Esophagus mucosa (tissue), 1 donor: ENCODE measurements around the gene XPO6. TPM values are rescaled to one million over a fixed set of nuclear protein-coding genes. Genes with fewer than 3 reads are reported as not detected.
"Not testable (repeated sequence)": the region's sequence is repeated elsewhere in the genome, so short reads cannot be mapped to it uniquely, and the experiment has no call there.

ENCODE experiments used
- ATAC-seq: fragments of 200-7000 bp; cut with Tn5 transposase; one replicate; pipeline ENCODE4 v1.9.1; 2020
- total RNA-seq: library from RNA; stranded (reverse); gene quantifications from one replicate; pipeline ENCODE4 v1.2.4, GENCODE V29; 2023
- donor health status: DM: yes; HTN: yes; CAD: no.

XPO6 gene, protein sequence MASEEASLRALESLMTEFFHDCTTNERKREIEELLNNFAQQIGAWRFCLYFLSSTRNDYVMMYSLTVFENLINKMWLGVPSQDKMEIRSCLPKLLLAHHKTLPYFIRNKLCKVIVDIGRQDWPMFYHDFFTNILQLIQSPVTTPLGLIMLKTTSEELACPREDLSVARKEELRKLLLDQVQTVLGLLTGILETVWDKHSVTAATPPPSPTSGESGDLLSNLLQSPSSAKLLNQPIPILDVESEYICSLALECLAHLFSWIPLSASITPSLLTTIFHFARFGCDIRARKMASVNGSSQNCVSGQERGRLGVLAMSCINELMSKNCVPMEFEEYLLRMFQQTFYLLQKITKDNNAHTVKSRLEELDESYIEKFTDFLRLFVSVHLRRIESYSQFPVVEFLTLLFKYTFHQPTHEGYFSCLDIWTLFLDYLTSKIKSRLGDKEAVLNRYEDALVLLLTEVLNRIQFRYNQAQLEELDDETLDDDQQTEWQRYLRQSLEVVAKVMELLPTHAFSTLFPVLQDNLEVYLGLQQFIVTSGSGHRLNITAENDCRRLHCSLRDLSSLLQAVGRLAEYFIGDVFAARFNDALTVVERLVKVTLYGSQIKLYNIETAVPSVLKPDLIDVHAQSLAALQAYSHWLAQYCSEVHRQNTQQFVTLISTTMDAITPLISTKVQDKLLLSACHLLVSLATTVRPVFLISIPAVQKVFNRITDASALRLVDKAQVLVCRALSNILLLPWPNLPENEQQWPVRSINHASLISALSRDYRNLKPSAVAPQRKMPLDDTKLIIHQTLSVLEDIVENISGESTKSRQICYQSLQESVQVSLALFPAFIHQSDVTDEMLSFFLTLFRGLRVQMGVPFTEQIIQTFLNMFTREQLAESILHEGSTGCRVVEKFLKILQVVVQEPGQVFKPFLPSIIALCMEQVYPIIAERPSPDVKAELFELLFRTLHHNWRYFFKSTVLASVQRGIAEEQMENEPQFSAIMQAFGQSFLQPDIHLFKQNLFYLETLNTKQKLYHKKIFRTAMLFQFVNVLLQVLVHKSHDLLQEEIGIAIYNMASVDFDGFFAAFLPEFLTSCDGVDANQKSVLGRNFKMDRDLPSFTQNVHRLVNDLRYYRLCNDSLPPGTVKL
- 82.7 TPM for total RNA-seq

DNA sequence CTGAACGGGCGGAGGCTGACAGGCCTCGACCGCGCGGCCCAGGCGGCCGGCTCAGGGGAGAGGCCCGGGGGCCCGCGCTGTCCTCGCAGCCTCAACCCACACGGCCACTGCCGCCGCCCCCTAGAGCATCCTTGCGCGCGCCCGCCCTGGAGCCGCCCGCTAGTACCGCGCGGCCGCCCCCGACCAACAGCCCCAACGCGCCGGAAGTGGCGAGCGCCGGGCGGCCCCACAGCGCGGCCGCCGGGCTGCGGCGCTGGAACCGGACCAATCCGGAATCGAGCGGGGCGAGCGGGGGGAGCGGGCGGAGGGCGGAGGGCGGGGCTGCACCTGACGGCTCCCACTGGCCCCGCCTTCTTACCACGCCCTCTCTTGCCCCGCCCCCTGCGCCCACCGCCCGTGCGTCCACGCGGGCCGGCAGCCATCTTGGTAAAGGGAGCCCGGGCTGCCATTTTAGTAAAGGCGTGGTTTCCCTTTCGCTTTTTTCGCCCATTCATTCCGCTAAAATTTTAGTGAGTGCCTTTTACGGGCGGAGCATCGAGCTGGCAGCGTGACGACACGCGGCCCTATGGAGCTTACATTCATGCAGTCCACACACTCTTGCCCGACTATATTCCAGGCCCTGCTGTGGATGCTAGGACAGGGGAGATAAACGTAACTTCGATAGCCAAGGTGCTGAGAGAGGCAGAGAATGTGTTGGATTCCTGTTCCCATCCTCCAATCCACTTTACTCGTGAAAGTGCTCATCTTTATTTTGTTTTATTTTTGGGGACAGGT, at the start of gene XPO6:
Gene XPO6 (minus strand): TSS at position 208 of the 774 bp plus-strand sequence. CDS start 597 bp downstream, outside the sequence.
- ATAC-seq: peak; percentile 98

DNA sequence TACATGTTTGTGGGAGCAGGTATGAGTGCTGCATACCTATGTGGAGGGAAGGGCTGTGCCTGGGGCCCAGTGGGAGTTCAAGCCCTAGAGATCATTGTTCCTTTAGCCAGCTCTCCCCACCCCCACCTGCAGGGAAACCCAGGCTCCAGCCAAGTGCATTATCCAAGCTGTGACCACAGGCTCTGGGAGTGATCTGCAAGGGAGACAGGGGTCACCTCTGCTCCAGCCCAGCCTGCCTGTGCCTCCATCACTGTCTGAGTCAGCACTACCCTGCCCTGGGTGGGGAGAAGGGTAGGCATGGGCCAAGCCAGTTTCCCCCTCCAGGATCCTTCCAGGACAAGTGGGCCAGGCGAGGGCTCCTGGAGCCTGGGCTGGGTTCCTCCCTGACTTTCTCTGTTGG, 48.4 kb upstream of the XPO6 start:
- ATAC-seq: no peak

DNA sequence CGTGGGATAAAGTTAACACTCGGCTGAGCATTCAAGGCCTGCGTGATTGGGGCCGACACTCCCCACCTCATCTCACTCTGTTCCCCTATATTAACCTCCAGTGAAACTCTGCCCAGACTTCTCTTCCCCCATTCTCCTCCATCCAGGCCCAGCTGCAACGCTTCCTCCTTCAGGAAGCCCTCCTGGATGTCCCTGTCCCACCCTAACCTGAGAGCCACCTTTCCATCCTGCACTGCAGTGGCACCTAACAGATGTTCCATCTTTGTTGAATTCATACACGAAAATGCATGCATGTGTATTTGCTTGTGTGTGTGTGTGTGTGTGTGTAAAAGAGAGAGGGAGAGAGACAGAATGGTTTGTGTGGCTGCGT, 48.0 kb upstream of the XPO6 start:
- ATAC-seq: no peak

DNA sequence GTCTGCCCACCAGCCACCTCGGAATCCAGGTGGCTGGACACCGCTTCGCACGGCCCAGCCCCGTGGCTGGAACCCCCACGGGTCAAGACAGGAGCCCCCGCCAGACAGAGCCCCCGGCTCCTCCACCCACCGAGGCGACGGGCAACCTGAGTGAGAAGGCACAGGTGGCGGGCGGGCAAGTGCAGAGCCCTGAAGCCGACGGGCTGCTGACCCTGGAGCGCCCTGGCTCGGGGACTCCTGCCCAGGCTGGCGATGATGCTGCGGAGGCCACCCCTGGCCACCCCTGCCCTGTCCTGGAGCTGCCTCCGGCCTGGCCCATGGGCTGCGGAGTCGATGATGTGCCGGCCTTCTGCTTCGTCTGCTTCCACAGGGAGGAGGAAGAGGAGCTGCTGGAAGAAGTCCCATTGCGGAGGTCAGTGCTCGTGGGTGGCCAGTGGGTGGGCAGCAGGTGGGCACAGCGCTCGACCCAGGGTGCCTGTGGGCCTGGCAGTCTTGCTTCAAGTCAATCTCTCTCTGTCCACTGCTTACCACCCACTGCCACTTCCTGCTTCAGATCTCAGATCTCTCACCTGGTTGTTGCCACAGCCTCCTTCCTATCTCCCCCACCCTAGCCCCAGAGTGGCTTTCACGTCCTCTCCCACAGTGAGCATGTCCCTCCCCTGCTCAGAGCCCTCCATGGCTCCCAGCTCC, 47.5 kb upstream of the XPO6 start:
- ATAC-seq: no peak

DNA sequence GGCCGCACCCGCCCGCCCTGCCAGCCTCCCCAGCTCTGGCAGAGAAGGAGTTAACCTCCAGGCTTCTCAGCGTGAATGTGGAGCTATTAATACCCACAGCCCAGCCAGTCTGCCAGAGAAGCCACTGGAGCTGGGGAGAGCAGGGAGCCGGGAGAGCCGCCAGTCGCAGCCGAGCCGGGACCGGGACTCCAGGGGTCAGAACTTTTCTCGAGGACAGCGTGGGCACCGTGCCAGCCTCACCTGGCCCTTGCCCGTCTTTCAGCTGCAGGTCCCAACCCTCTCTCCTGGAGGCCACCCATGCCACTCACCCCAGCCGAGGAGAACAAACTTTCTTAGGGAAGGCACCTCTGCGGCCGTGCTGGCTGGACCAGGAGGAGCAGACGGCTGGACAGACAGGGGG, 46.8 kb upstream of the XPO6 start:
- ATAC-seq: no peak

DNA sequence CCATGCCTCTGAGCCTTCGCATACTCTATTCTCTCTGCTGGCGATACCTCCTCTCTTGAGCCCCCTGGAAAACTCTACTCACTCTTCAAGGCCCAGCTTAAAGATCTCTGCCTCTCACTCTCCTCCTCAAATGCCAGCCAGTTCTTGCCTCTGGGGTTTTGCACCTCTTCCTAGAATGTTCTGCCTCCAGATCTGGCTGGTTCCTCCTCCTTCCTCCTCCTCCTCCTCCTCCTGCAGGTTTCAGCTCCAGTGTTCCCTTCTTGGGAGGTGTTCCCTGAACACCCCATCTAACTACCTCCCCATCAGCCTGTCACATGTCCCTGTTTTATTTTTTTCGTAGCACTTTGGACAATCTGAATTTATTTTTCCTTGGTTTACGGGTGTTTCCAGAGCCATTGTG, 45.5 kb upstream of the XPO6 start:
- ATAC-seq: no peak

DNA sequence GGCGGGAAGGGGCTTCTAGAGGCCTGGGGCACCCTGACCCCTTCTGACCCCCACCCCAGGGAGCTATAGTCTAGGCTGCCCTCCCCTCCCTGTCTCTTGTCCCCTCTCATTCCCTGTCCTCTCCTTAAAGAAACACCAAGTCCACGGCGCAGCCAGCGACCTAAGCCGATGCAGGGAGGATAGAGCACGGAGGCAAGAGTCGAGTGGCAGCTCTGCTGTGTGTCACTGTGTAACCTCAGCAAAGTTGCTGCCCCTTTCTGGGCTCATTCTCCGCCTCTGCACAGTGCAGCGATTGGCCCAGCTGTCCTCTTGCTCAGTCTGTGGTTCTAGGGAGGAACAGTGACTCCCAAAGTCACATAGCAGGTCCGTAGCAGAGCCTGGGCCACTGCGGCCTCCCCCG, 44.1 kb upstream of the XPO6 start:
- ATAC-seq: no peak

DNA sequence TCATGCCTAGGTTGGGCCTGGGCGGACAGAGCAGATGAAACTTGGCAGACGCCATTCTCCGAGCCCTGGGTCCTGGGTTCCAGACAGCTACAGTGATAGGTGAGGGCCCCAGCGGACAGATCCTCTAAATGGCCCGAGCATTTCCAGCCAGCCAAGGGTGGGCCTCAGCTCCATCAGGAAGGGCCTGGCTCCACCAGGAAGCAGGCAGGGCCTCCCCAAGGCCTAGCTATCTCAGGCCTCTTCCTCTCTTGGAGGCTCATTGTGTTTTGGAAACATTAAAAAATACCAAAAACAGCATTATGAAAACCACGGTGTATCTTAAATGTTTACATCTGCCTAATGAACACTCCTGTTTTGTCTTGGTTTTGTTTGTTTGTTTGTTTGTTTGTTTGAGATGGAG, 42.4 kb upstream of the XPO6 start:
- ATAC-seq: no peak

DNA sequence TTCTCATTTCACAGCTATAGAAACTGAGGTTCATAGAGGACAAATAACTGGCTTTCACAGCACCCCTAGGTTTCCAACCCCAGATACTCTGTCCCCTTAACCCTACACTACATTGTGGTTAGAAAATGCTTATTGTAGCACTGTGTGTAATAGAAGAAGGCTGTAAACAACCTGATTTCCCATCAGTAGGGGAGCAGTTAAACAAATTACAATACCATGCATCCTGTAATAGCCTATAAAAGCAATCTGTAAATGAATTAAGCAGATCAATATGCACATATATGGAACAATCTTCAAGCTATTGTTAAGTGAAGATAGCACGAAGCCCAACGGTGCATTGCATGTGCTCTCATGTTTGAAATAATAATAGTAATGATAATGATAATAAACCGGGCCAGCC, 39.2 kb upstream of the XPO6 start:
- no peak for ATAC-seq

DNA sequence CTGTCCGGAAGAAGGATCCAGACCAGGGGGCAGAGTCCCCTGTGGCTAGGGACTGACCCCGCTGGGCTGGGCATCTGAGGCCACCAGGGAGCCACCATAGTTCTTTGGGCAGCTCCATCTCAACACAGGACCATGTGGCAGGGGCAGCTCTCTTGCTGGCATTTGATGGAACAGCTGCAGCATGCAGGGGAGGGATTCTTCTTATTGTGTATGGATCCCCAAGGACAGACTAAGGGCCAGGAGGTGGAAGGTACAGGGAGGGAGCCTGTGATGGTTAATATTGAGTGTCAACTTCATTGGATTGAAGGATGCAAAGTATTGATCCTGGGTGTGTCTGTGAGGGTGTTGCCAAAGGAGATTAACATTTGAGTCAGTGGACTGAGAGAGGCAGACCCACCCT, 37.7 kb upstream of the XPO6 start:
- not testable (repeated sequence) for ATAC-seq

DNA sequence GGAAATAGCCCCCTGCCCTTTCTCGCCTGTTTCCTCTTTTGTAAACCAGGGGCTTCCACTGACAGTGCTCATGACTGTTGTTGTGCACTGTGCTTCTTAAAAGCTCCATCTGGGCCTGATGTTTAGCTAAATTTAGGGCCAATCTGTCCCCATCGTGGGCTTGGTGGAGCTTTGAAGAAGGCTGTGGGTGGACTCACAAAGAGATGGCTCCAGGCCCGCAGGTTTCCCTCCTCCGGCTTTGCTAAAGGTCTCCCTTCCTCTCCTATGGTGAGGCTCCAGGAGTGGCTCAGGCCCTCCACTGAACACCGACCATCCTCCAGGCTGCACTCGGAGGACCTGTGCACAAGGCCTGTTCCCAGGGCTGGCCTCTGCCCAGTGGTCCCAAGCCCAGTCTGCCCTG, 30.2 kb upstream of the XPO6 start:
- no peak for ATAC-seq

DNA sequence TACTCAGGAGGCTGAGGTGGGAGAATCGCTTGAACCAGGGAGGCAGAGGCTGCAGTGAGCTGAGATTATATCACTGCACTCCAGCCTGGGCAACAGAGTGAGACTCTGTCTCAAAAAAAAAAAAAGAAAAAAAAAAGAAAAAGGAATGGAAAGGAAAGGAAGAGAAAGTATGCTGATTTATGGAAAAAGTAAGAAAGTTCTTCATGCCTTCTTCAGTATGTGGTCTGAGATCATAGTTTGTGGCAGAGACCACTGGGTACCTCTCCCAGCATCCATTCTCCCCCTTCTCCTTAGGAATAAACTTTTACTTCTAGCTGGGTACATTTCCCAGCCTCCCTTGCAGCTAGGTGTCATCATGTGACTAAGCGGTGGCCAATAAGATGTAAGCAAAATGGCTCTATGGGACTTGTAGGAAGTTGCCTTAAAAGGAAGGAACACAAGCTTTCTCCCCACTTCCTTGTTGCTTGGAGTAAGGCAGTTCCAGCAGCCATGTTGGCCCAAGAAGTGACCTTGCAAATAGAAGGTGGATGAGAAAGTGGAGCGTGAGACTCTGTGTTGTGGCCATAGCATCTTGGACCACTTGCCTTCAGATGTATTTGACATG, 26.1 kb upstream of the XPO6 start:
- ATAC-seq: no peak

DNA sequence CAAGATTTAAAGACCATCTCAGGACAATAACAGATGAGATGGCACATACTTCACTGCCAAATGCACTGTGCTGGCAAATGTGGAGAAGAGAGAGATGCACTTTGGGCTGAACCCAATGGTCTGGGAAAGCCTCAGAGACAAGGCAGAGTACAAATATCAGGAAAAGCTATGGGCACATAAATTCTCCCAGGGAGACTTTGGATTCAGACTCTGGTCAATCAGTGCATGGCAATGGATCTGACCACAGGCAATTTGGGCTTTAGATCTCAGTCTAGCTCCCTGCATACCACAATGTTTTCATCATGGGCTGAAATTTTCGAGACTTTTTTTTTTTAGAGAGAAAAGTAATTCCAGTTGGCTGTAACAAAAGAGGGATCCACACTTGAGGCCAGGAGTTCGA, 20.0 kb upstream of the XPO6 start:
- no peak for ATAC-seq

DNA sequence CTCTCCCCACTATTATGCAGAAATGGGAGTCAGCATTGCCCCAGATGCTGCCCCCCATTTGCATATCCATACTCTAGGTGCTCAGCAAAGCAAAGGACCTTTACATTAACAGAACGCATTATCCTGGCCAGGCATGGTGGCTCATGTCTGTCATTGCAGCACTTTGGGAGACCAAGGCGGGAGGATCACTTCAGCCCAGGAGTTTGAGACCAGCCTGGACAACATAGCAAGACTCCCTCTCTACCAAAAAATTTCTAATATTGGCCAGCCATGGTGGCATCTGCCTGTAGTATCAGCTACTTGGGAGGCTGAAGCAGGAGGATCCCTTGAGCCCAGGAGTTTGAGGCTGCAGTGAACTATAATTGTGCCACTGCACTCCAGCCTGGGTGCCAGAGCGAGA, 12.1 kb upstream of the XPO6 start:
- ATAC-seq: not testable (repeated sequence)

DNA sequence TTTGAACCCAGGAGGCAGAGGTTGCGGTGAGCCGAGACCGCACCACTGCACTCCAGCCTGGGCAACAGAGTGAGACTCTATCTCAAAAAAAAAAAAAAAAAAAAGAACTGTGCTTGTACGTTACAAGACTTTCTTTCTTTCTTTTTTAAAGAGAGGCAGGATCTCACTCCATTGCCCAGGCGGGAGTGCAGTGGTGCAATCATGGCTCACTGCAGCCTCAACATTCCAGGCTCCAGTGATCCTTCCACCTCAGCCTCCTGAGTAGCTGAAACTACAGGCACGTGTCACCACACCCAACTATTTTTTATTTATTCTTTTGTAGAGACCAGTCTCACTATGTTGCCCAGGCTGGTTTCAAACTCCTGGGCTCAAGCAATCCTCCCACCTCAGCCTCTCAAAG, 8.0 kb upstream of the XPO6 start:
- not testable (repeated sequence) for ATAC-seq

DNA sequence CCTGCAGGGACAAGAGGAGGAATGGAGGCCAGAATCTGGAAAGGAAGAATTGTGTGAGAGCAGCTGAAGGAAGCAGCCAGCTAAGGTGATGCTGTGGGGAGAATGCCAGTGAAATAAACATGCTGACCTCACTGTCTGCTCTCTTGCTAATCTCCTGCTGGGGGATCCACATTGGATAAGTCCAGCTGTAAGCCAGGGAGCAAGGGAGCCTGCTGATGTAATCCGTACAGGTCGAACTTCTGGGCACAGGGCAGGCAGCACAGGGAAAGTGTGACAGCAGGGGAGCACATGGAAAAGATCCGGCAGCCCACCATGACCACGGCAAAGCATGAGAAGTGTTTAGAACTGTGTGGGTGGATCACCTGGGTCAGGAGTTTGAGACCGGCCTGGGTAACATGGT, 7.5 kb upstream of the XPO6 start:
- no peak for ATAC-seq

DNA sequence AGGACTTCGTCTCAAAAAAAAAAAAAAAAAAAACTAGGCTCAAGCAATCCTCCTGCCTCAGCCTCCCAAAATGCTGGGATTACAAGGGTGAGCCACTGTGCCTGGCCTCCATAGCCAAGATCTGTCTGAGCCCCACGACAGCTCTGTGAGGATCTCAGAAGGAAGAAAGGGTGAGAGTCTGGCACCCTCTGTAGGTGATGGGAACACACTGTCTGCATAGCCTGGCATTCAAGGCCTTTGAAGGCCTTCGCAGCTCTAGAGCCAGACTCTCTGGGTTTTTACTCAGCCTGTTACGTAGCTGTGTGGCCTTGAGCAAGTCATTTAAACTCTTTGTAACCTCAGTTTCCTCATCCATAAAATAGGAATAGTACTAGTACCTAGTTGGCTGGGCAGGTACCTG, 6.3 kb upstream of the XPO6 start:
- peak; percentile 82 for ATAC-seq

DNA sequence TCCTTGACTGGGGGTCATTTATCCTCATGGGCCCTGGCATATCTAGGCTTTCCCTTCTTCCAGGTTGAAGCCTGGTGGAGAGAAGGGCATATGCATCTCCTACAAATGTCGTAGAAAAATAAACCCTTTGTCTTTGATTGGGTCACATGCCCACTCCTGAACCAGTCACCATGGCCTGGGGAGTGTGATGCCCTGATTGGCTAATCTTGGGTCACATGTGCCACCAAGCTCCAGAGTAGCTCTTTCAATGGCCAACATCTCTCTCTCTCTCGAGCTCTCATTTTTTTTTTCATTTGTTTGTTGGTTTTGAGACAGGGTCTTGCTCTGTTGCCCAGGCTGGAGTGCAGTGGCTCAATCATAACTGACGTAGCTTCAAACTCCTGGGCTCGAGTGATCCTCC, 5.6 kb upstream of the XPO6 start:
- ATAC-seq: no peak

DNA sequence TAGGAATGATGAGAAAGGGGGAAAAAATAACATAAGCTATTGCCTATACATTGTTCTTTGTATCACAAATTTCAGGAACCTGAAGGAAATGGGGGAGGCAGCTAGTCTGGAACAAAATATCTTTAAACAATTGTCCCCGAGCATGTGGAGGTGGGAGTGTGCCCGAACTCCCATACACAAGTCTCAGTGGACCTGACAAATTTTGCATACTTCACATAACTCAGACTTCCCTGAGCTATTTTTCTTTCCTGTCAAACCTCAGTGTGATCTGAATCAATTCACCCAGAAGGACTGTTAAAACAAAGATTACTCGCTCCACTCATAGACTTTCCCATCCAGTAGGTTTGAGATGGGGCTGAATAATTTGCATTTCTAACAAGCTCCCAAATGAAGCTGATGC, 1.6 kb upstream of the XPO6 start:
- no peak for ATAC-seq

DNA sequence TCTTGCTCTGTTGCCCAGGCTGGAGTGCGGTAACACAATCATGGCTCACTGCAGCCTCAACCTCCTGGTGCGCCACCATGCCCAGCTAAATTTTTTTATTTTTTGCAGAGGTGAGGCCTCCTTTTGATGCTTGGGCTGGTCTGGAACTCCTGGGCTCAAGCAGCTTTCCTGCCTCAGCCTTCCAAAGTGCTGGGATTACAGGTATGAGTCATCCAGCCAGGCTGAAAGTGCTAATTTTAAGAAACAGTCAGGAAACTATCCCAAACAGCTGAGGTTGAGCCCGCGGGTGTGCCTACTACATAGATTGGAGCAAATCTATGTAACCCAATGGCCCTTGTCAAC, 738 bp upstream of the XPO6 start:
- ATAC-seq: no peak

DNA sequence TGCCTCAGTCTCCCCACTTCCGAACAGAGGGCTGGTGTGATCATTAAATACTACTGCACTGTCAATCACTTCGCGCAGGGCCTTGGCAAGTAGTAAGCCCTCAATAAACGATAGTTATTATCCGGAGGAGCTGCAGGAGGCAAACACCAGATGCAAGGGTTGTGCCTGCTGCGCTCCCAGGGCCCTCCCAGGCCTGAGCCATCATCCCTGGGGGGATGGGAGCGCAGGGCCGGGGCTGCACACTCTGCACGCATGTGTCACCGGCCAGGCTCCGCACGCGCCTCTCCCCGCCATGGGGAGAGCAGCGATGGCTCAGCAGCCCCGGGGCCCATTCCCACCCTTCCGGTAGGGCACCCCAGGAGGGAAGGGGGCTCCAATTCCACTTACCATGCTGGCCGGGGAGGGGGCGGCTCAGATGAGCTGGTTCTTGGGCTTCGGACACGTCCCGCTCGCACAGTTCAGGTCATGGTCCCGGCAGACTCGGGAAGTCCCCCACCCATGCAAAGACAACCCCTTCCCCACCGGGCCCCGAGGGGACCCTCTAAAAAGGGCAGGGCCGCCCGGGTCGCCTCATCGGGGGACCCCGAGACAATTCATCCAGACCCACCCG, 681 bp downstream of the XPO6 start:
- peak; percentile 84 for ATAC-seq
